GM18868 (cell line): ENCODE results near the gene PTTG2.
"Not testable (repeated sequence)": the region's sequence is repeated elsewhere in the genome, so short reads cannot be mapped to it uniquely, and the experiment has no call there.

Source experiments
- ATAC-seq: cut with Tn5 transposase; IDR thresholded peaks from one replicate; pipeline ENCODE4 v1.9.1; 2021; ENCODE audit warnings: mild to moderate bottlenecking, moderate library complexity; ENCODE audit not compliant: unreplicated experiment

PTTG2 gene

DNA sequence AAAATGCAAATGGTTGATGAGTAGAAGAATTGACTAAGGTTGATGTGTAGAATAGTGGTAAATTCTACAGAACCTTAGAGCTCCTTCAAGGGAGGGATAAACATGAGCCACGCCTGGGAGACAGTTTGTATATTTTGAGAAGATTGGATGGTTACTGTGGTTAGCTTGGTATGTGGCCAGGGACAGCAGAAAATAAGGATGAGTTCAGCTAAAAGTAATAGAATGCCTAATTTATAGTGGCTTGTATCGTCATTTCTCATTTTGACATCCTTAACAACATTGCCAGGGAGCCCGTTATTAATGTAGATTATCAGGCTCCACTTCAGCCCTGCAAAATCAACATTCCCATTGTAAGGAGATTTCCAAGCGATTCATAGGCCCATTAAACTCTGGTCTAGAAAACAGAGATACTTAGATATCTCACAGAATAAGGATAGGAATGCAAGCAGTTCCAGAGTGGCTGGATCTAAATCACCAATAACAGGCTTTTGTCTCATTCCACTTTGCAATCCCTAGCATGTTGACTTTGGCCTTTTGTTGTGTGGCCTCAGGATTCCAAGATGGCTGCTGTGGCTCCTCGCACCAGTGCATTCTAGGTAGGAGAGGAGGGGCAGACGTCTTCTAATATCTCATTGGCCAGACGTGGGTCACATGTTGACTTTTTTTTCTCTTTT lies 6.4 kb upstream of the PTTG2 start:
- no peak for ATAC-seq

DNA sequence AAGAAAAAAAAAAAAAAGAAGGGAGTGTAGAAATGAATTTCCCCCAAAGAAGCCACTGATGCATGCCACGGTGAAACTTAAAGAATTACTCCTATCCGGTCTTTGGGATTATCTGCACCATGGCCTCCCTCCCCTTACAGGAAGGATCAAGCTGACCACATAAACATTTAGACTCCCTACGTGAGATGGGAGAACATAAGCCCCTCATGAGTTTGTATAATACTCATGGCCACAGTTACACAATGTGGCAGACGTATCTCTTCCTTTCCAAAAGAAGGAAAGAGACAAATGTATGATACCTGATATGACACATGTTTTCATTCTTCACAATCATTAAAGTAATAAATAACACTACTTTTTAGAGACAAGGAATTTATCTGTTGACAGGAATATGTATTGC lies 3.3 kb upstream of the PTTG2 start:
- no peak for ATAC-seq

DNA sequence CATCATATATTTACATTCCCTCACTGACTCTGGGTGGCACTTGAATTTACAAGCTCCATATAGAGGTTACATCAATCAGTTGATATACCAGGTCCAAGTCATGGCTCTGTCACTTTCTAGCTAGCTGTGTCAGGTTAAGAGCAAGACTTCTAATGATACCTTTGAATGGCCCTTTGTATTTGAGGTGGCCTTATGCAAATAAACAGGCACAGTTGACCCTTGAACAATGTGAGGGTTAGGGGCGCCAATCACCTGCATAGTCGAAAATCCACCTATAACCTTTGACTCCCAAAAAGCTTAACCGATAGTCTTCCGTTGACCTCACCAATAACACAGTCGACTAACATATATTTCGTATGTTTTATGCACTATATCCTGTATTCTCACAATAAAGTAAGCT lies 1.3 kb upstream of the PTTG2 start:
- ATAC-seq = no peak

DNA sequence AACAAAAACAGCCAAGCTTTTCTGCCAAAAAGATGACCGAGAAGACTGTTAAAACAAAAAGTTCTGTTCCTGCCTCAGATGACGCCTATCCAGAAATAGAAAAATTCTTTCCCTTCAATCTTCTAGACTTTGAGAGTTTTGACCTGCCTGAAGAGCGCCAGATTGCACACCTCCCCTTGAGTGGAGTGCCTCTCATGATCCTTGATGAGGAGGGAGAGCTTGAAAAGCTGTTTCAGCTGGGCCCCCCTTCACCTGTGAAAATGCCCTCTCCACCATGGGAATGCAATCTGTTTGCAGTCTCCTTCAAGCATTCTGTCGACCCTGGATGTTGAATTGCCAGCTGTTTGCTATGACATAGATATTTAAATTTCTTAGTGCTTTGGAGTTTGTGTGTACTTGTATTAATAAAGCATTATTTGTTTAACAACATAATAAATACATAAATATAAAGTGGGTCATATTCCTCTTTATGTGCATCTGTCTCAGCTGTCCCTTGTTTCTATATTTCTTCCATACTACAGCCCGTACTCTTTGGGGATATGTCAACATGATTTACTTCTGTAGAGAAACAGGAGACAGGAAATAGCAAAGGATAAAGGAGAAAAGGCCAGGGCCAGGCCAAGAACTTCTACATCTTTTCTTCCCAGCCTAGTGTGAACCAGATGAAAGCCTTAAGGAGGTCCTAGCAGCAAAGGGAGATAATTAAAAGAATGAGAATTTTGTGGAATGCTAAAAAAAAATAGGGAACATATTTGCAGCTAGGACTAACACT lies 667 bp downstream of the PTTG2 start:
- no peak for ATAC-seq

DNA sequence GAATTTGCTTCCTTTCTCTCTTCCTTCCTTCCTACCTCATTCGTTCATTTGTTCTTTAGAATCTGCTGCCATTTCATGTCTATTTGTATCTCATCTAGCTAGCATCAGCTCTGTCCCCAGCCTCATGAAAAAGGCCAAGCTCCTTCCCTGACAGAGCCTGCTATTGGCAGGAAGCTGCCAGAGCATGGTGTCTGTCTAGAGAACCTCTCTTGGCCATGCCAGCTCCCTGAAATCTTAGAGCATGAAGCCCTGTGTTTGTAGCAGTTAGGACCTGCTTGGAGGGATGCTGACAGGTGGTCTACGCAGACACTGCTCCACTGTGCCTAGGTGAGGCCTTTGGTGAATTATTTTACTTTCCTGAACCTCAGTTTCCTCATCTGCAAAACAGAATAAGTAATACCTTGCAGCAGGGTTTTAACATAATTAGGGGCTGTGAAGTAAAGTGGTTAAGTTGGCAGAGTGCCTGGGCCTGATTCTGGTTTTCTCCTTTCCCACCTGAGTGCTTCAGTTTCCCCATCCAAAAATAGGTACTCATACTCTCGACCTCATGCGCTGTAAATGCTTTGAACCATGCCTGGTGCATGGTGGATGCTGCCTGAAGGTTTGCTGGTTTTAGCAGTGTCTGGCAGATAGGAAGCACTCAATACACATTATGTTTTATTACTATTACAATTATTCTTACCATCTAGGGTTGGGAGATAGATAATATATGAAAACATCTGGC lies 4.7 kb downstream of the PTTG2 start:
- peak; percentile 88 for ATAC-seq

DNA sequence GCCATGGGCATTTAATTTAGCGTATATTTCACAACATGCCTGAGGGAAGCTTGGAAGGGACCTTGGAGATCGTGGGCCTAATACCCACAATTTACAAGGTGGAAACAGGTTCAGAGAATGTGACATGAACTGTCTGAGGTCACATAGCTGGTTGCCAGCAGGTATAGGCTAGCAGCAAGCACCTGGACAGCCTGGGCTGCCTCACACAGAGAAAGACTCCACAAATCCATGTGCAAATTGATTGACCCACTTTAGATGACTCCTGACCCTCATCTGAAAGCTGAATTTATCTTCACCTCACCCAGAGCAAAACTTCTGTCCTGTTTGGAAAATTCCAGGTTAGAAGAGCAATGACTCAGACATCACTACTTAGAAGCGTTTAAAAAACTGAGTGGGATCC lies 5.8 kb downstream of the PTTG2 start:
- no peak for ATAC-seq

DNA sequence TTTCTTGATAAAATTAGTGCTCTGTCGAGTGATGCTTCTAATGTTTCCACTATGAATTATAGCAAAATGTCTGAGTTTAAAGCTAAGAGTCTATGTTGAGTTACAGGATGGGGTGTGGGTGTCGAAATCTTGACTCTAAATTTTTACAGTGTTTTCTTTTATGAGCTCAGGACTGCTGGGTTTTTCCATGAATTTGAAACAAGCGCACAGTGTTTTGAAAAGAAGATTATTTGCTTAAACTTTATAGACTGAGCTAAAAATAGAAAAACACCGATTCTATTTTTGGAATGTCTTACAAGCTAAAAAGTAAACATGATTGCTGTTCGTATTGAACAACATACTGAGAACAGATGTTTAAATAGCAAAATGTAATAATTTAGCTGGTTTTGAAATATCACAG lies 7.5 kb downstream of the PTTG2 start:
- ATAC-seq = no peak

DNA sequence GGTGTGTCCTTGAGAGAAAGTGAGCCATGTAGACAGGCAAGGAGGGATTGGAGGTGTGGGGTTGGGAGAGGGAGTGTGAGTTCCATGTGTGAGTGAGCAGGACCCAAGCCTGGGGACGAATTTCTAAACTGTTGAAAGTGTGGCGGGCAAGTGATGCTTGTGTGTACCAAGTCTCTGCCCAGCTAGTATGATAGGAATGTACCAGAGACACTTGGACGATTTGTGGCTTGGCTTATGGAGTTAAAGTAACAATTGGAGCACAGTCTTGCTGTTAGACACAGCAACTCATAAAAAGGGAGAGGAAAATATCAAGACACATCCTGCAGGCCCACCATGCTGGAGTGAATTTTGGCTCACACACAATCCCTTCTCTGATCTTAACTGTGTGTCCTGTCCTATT lies 8.5 kb downstream of the PTTG2 start:
- ATAC-seq = no peak

DNA sequence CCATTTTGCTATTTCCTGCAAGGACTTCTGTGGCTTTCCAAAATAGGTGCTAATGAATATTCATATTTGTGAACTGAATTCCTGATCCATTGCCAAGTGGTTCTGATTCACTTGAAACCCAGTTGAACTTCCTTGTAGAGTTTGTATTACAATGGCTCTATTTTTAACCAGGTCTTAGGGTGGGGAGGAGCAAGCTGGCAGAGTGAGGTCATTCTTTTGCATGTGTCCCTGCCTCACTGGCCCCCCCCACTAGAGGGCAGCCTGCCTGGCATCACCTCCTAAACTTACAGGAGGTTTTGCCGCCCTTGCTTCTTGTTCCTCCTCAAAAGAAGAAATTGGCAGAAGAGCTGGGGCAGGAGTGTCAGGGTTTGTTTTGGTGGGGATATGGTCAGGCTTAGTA lies 10.5 kb downstream of the PTTG2 start:
- ATAC-seq = peak; percentile 78

DNA sequence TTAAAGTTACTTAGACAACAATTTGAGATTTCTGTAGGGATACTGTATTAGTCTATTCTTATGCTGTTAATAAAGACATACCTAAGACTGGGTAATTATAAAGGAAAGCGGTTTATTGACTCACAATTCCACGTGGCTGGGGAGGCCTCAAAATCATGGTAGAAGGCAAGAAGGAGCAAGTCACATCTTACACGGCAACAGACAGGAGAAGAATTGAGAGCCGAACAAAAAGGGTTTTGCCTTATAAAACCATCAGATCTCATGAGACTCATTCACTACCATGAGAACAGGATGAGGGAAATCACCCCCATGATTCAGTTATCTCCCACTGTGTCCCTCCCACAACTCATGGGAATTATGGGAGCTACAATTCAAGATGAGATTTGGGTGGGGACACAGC lies 11.0 kb downstream of the PTTG2 start:
- ATAC-seq = no peak

DNA sequence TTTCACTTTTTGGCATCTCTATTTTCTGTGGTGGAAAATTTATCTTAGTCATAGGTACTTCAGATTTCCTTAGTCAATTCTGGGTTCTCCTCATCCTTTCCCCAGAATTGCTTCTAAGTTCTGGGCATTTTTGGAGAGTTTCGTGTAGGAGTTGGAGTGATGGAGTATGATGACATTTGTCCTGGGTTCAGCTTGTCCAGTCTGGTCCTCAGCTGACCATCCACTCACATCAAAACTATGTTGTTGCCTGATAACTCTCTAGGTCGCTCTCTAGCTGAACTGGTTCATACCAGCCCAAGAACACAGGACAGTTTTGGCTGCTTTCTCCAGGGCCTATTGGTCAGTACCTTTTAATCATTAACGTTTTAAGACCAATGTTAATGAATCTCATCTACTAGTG lies 13.2 kb downstream of the PTTG2 start:
- ATAC-seq = no peak

DNA sequence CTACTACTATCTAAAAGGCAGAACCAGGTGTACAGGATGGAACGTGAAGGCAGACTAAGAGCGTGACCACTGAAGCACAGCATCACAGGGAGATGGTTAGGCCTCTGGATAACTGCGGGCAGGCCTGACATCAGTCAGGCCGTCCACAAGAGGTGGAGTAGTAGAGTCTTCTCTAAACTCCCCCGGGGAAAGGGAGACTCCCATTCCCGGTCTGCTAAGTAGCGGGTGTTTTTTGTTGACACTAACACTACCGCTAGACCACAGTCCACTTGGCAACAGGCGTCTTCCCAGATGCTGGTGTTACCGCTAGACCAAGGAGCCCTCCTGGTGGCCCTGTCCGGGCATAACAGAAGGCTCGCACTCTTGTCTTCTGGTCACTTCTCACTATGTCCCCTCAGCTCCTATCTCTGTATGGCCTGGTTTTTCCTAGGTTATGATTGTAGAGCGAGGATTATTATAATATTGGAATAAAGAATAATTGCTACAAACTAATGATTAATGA lies 15.2 kb downstream of the PTTG2 start:
- ATAC-seq = not testable (repeated sequence)

DNA sequence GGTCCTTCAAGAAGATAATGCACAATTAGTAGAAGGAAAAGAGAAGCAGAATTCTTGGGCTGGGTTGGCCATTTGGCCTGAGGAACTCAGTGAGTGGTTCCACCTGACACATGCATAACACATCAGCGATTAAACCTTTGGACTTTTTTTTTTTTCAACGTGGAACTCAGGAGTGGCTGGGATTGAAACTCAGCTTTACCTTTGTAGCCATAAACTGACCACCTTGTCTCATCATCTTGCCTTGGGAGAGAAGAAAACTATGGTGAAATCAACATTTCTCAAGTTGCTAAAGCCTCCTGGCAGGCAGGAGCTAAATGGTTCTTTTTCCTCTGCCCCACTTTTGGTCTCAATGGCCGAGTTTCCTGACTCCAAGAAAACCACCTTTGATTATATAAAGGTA lies 16.3 kb downstream of the PTTG2 start:
- ATAC-seq = no peak

DNA sequence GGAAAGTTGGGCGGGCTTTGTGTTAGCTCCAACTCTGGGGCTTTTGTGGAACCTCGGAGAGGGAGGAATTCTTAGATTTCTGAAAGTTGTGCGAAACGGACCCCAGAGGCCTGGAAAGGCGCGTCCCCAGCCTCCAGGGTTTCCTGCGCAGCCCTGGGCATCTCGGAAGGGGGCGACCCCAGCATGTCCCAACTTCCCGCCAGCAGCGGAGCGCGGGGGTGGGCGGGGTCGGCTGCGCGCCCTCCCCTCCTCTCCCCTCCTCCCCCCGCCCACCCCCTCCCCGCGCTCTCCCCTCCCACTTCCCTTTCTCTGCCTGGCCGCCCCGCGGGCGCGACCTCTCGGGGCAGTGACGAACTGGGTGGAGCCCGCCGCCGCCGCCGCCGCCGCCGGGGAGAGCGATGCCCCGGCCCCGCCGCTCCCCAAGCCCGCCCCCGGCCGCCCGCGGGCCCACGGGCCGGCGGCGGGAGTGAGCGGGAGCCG lies 16.8 kb downstream of the PTTG2 start:
- peak; percentile 84 for ATAC-seq

DNA sequence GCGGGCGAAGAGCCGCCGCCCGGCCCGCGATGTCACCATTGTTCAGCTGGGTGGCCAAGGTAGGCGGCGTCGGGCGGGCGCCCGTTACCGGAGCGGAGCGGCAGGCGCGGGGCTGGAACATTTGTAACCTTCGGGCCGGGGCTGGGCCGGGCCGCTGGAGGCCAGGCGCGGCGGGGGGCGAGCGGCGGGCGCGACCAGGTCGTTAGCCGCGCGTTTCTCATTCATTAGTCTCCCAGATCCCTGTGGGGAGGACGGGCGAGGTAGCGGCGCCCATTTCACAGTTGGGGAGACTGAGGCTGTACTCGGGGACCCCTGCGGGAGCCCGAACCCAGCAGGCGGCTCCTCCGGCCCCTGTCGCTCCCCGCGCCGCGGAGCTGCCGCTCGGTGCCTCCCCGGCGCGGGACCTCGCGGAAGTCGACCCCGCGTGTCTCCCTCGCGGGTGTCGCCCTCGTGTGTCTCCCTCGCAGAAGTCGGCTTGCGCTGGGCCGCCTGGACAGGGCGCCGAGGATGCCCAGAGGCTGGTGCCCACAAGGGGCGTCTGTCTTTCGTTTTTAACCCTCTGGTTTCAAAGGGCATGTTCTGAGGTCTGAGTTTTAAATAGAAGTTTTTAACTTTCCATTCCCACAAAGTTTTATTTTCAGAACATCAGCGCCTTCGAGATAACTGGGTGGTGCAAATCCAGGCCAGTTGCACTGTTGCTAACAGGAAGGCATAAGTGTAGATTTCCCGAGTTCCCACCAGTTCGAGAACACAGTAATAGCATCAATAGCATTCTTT lies 17.5 kb downstream of the PTTG2 start:
- peak; percentile 61 for ATAC-seq

DNA sequence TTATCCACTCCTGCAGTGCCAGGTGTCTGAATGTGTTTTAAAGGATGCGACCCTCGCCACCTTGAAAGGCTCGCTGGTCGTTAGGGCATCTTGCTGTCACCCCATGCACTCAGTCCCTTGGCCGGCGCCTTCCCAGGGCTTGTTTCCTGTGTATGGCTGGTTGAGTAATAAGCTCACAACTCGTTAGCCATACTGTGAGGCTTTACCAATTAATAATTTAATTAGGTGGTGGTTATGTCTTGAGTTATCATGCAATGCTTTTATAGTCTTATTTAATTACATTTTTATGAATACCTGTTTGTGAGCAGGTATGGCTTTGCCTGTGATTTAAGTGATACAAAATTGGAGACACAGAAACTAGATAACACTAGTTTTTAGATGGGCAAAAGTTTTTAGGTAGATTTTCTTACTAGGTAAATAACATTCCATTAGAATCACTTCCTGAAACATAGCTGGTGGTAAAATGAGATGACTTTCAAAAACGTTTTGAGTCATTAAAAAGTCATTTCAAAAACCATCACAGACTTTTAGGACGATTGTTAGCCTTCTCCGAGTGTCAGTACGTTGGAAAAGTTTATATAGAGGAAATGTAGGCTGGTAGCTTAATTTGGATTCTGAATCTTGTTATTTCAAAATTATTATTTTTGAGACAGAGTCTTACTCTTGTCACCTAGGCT lies 18.2 kb downstream of the PTTG2 start:
- ATAC-seq = peak; percentile 17

DNA sequence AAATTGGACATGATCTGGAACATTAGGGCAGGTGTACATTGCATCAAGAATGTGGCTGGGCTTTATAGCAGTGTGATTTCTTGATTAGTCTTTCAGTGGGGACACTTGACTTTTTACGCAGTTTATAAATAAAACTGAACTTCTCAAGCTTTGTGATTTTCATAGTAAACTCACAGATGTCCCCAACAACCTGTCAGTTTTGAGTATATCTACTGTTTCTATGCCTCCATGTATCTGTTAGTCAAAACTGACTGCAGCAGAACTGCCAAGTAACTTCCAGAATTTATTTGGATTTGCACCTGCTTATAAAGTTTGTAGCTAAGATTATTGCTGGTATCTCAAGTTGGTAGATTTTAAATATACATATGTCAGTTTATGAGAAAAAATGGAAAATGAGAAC lies 20.0 kb downstream of the PTTG2 start:
- ATAC-seq = no peak

DNA sequence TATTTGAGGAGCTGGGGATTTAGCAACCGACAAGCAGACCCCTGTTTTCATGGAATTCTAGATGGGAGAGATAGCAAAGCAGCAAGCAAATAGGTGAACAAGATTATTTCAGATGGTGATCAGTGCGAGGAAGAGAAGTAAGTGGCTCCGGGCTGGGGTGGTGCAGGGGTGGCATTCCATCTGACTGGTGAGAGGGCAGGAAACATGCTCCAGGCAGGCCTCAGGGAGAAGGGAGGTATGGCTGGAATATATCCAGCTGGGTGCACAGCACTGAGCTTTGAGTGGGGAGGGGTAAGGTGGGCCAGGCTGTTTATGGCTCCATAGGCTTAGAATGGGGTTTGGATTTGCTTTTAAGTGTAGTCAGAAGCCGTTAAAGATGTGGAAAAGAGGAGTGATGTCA lies 21.2 kb downstream of the PTTG2 start:
- no peak for ATAC-seq

DNA sequence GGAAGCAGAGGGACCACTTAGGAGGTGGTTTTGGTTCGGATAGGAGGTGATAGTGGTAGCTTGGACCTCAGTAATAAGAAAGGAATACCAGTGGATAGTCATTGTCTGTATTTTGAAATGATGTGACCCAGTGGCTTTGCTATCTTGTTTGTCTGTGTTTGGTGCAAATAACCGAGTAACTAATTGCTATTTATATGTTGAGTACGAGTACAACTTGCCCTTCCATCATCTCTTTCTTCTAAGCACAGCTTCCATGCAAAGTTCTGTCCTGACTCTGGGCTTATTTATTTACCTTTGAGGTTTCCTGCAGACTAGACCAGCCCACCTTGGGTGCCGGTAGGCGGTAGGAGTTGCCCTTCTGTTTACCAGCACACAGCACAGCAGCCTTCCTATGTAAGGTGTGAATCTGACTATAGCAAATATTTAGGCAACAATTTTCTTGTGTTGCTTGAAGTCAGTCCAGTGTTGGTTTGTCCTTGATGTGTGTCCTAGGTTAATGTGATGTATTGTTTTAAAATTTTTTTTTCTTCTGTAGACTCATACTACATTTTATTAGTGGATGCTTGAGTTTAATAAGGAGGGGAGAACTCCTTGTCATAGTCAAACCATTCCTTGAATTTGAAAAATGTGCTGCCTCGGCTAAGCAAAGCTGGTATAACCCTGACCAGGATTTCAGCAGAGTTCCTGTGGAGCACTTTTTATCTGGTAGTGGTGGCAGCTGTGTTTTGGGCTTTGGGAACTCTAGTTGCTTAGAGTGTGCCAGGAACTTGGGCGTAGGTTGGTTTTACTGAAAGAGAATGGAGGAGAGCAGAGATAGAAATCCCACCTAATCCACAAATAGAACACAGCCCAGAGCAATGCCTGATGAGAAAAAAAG lies 21.9 kb downstream of the PTTG2 start:
- ATAC-seq = no peak
